Measurements from ENCODE around the gene DAB1.

DAB1 gene

DNA sequence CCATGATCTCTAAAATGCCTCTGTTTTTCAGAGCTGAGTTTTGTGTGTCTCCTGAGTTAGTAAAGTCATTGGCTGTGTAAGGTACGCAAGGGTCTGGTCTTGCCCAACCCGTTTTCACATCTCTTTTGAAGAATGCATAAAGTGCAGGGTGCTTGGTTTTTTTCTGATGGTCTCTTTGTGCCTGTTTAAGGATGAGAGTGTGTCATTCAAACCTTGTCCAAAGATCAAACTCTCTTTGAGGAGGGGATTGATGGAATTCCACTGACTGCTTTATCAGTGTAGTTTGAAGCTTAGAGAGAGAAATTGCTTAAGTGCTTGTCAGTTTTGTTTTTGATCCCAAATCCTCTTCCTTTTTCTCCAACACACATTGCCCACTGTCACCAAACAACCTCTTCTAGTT is 438.0 kb downstream of the DAB1 start:
- no peaks in the 10 kb centered on the region for H3K4me1 ChIP-seq (ENCODE audit: control extremely low read depth in 1 of 4, control insufficient read depth in 4 of 4, insufficient read depth in 4 of 4, low read length in 3 of 4)
- CTCF ChIA-PET, result no interaction called here
- no peak overlapping the region for H3K4me3 ChIP-seq (ENCODE audit: control insufficient read depth in 1 of 7, extremely low read depth in 1 of 7, insufficient read depth in 4 of 7, low read depth in 2 of 7, low read length in 6 of 7)
- no peak for DNase-seq
- peaks cover 0 to 8% (median 0%) of the 10 kb centered on the region in 5 experiments for H3K27me3 ChIP-seq (replicated peaks in 2 of 5; ENCODE audit: control insufficient read depth in 4 of 5, insufficient read depth in 5 of 5, low read length in 4 of 5)
- no peaks in the 10 kb centered on the region for H3K36me3 ChIP-seq (ENCODE audit: control insufficient read depth in 4 of 4, insufficient read depth in 4 of 4, low read length in 3 of 4)
- 100% methylated on average over 2 of the region's 2 CpGs for WGBS (ENCODE audit: insufficient coverage)
- POLR2A ChIA-PET, result no interaction called here
- H3K9me3 ChIP-seq (ENCODE audit: control extremely low read depth in 1 of 5, control insufficient read depth in 4 of 5, insufficient read depth in 2 of 5, low read depth in 1 of 5, low read length in 4 of 5), result peaks cover 0 to 1% (median 0%) of the 10 kb centered on the region in 5 experiments
- H3K27ac ChIP-seq (ENCODE audit: insufficient read depth in 1 of 2, low read depth in 1 of 2, low read length in 2 of 2, poor library complexity in 1 of 2, severe bottlenecking in 2 of 2), result no peak overlapping the region

GRCh38 chr1:56983484-56983883 is 440.4 kb downstream of the DAB1 start:
- WGBS (ENCODE audit: insufficient coverage), result 85% methylated on average over 4 of the region's 6 CpGs
- no peaks in the 10 kb centered on the region for H3K4me1 ChIP-seq (ENCODE audit: control extremely low read depth in 1 of 4, control insufficient read depth in 4 of 4, insufficient read depth in 4 of 4, low read length in 3 of 4)
- H3K36me3 ChIP-seq (ENCODE audit: control insufficient read depth in 4 of 4, insufficient read depth in 4 of 4, low read length in 3 of 4), result no peaks in the 10 kb centered on the region
- no peaks in the 10 kb centered on the region for H3K9me3 ChIP-seq (ENCODE audit: control extremely low read depth in 1 of 5, control insufficient read depth in 4 of 5, insufficient read depth in 2 of 5, low read depth in 1 of 5, low read length in 4 of 5)
- H3K4me3 ChIP-seq (ENCODE audit: control insufficient read depth in 1 of 7, extremely low read depth in 1 of 7, insufficient read depth in 4 of 7, low read depth in 2 of 7, low read length in 6 of 7), result no peak overlapping the region
- ChIA-PET POLR2A (interaction anchor here (1.0 kb wide), 1 partner anchor 21 kb away, joined by 4 read pairs; no protein-coding TSS in a partner anchor), CTCF (interaction anchor here (1.3 kb wide), 1 partner anchor 15 kb away, joined by 3 read pairs; no protein-coding TSS in a partner anchor)
- peak in 1 of 3 donors; percentile 13 for DNase-seq
- no peak overlapping the region for H3K27ac ChIP-seq (ENCODE audit: insufficient read depth in 1 of 2, low read depth in 1 of 2, low read length in 2 of 2, poor library complexity in 1 of 2, severe bottlenecking in 2 of 2)
- peaks cover 0 to 12% (median 4%) of the 10 kb centered on the region in 5 experiments for H3K27me3 ChIP-seq (replicated peaks in 2 of 5; ENCODE audit: control insufficient read depth in 4 of 5, insufficient read depth in 5 of 5, low read length in 4 of 5)

DNA sequence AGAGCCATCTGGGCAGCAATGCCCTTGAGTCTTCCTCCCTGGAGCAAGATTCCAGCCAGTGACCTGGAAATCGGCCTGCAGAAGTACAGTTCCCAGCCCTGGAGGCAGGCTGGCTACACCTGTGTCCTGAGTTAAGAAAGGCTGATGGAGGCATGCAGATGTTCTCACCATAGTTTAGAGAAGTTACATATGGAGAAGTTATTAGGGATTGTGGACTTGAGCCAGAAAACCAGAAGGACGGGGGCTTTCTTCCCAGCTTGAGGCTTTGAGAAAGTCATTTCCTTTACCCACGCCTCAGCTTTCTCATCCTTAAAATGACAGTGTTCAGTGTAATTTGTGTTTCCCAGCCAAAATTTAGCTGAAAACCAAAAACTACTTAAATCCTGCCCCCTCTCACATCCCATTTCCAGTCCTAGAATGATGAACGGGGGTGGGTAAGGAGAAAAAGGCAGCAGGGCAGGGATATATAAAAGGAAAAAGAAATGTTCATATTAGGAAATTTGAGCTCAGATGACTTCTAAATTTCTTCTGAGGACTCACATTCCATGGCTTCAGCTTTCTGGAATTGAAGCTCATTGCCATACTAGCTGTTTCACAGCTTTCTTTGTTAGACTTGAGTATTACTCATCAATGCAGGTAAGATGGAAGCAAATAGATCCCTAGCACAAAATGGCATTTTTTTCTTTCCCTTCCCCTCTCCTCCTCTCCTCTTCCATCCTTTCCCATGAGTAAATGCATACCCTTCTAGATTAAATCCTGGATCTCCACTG is 443.7 kb downstream of the DAB1 start:
- CTCF ChIA-PET, result no interaction called here
- WGBS (ENCODE audit: insufficient coverage), result 89% methylated on average over 1 of the region's 4 CpGs

GRCh38 chr1:56978819-56979218 is 445.0 kb downstream of the DAB1 start:
- H3K9me3 ChIP-seq (ENCODE audit: control extremely low read depth in 1 of 5, control insufficient read depth in 4 of 5, insufficient read depth in 2 of 5, low read depth in 1 of 5, low read length in 4 of 5), result no peaks in the 10 kb centered on the region
- peaks cover 2 to 12% (median 4%) of the 10 kb centered on the region in 5 experiments for H3K27me3 ChIP-seq (replicated peaks in 2 of 5; ENCODE audit: control insufficient read depth in 4 of 5, insufficient read depth in 5 of 5, low read length in 4 of 5)
- no peaks in the 10 kb centered on the region for H3K36me3 ChIP-seq (ENCODE audit: control insufficient read depth in 4 of 4, insufficient read depth in 4 of 4, low read length in 3 of 4)
- DNase-seq, result no peak
- H3K27ac ChIP-seq (ENCODE audit: insufficient read depth in 1 of 2, low read depth in 1 of 2, low read length in 2 of 2, poor library complexity in 1 of 2, severe bottlenecking in 2 of 2), result no peak overlapping the region
- WGBS (ENCODE audit: insufficient coverage), result 89% methylated on average over 1 of the region's 5 CpGs
- H3K4me1 ChIP-seq (ENCODE audit: control extremely low read depth in 1 of 4, control insufficient read depth in 4 of 4, insufficient read depth in 4 of 4, low read length in 3 of 4), result no peaks in the 10 kb centered on the region
- H3K4me3 ChIP-seq (ENCODE audit: control insufficient read depth in 1 of 7, extremely low read depth in 1 of 7, insufficient read depth in 4 of 7, low read depth in 2 of 7, low read length in 6 of 7), result no peak overlapping the region
- POLR2A ChIA-PET, result no interaction called here
- CTCF ChIA-PET, result no interaction called here

More for the DNA sequence above, 443.7 kb downstream of the DAB1 start:
- peaks cover 2 to 12% (median 4%) of the 10 kb centered on the region in 5 experiments for H3K27me3 ChIP-seq (replicated peaks in 2 of 5; ENCODE audit: control insufficient read depth in 4 of 5, insufficient read depth in 5 of 5, low read length in 4 of 5)
- no peaks in the 10 kb centered on the region for H3K9me3 ChIP-seq (ENCODE audit: control extremely low read depth in 1 of 5, control insufficient read depth in 4 of 5, insufficient read depth in 2 of 5, low read depth in 1 of 5, low read length in 4 of 5)
- no peak for DNase-seq
- H3K4me3 ChIP-seq (ENCODE audit: control insufficient read depth in 1 of 7, extremely low read depth in 1 of 7, insufficient read depth in 4 of 7, low read depth in 2 of 7, low read length in 6 of 7), result no peak overlapping the region
- POLR2A ChIA-PET, result no interaction called here
- no peak overlapping the region for H3K27ac ChIP-seq (ENCODE audit: insufficient read depth in 1 of 2, low read depth in 1 of 2, low read length in 2 of 2, poor library complexity in 1 of 2, severe bottlenecking in 2 of 2)
- no peaks in the 10 kb centered on the region for H3K36me3 ChIP-seq (ENCODE audit: control insufficient read depth in 4 of 4, insufficient read depth in 4 of 4, low read length in 3 of 4)
- H3K4me1 ChIP-seq (ENCODE audit: control extremely low read depth in 1 of 4, control insufficient read depth in 4 of 4, insufficient read depth in 4 of 4, low read length in 3 of 4), result no peaks in the 10 kb centered on the region

DNA sequence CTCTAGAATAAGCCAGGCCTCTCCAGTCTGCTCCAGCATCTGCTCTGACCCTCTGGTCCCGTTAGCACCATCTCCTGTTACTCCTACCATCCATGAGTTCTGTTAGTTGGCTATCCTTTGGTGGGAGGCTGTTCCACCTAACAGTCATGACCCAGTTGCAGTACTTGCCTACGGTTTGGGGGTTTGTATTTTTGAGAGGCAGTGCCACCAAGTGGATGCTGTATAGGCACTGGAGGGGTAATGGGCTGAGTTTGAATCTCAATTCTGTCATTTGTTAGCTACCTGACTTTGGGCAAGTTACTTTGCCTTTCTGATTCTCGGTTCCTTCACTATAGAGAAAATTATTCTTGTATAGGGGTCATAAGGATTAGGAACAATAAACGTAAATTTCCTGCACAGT is 445.9 kb downstream of the DAB1 start:
- ChIA-PET POLR2A (no interaction called here), CTCF (no interaction called here)
- no peak for DNase-seq
- H3K4me1 ChIP-seq (ENCODE audit: control extremely low read depth in 1 of 4, control insufficient read depth in 4 of 4, insufficient read depth in 4 of 4, low read length in 3 of 4), result no peaks in the 10 kb centered on the region
- H3K27ac ChIP-seq (ENCODE audit: insufficient read depth in 1 of 2, low read depth in 1 of 2, low read length in 2 of 2, poor library complexity in 1 of 2, severe bottlenecking in 2 of 2), result no peak overlapping the region
- no peak overlapping the region for H3K4me3 ChIP-seq (ENCODE audit: control insufficient read depth in 1 of 7, extremely low read depth in 1 of 7, insufficient read depth in 4 of 7, low read depth in 2 of 7, low read length in 6 of 7)
- no CpG with 5 or more reads among the region's 4 CpGs for WGBS (ENCODE audit: insufficient coverage)
- no peaks in the 10 kb centered on the region for H3K9me3 ChIP-seq (ENCODE audit: control extremely low read depth in 1 of 5, control insufficient read depth in 4 of 5, insufficient read depth in 2 of 5, low read depth in 1 of 5, low read length in 4 of 5)
- peaks cover 2 to 12% (median 4%) of the 10 kb centered on the region in 5 experiments for H3K27me3 ChIP-seq (replicated peaks in 2 of 5; ENCODE audit: control insufficient read depth in 4 of 5, insufficient read depth in 5 of 5, low read length in 4 of 5)
- H3K36me3 ChIP-seq (ENCODE audit: control insufficient read depth in 4 of 4, insufficient read depth in 4 of 4, low read length in 3 of 4), result no peaks in the 10 kb centered on the region

DNA sequence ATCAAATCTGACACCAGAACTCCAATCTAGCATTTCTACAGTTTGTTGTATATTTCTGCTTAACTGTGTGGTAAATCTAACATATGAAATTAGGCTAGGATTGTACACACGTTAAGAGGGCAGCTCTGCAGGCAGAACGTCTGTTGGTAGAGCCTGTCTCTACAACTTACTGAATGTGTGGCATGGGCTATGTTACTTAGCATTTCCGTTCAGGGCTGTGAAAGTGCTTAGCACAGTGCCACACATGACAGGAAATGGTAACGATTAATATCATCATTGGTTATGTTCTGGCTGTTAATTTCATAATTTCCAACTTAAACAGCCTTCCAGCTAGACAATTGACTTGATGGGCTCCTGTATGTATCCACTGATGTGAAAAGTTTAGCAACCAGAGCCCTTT is 448.4 kb downstream of the DAB1 start:
- Histone ChIP-seq H3K27ac (ENCODE audit: insufficient read depth in 1 of 2, low read depth in 1 of 2, low read length in 2 of 2, poor library complexity in 1 of 2, severe bottlenecking in 2 of 2) (no peak overlapping the region), H3K4me3 (ENCODE audit: control insufficient read depth in 1 of 7, extremely low read depth in 1 of 7, insufficient read depth in 4 of 7, low read depth in 2 of 7, low read length in 6 of 7) (no peak overlapping the region), H3K4me1 (ENCODE audit: control extremely low read depth in 1 of 4, control insufficient read depth in 4 of 4, insufficient read depth in 4 of 4, low read length in 3 of 4) (no peaks in the 10 kb centered on the region), H3K9me3 (ENCODE audit: control extremely low read depth in 1 of 5, control insufficient read depth in 4 of 5, insufficient read depth in 2 of 5, low read depth in 1 of 5, low read length in 4 of 5) (peaks cover 0 to 2% (median 0%) of the 10 kb centered on the region in 5 experiments), H3K36me3 (ENCODE audit: control insufficient read depth in 4 of 4, insufficient read depth in 4 of 4, low read length in 3 of 4) (no peaks in the 10 kb centered on the region), H3K27me3 (replicated peaks in 2 of 5; ENCODE audit: control insufficient read depth in 4 of 5, insufficient read depth in 5 of 5, low read length in 4 of 5) (peaks cover 0 to 7% (median 3%) of the 10 kb centered on the region in 5 experiments)
- DNase-seq, result no peak
- POLR2A ChIA-PET, result no interaction called here
- 100% methylated on average over 3 of the region's 4 CpGs for WGBS (ENCODE audit: insufficient coverage)
- CTCF ChIA-PET, result no interaction called here

GRCh38 chr1:56973923-56974742 is 449.7 kb downstream of the DAB1 start:
- ChIA-PET POLR2A (no interaction called here), CTCF (no interaction called here)
- H3K4me1 ChIP-seq (ENCODE audit: control extremely low read depth in 1 of 4, control insufficient read depth in 4 of 4, insufficient read depth in 4 of 4, low read length in 3 of 4), result no peaks in the 10 kb centered on the region
- peaks cover 0 to 4% (median 0%) of the 10 kb centered on the region in 5 experiments for H3K27me3 ChIP-seq (replicated peaks in 2 of 5; ENCODE audit: control insufficient read depth in 4 of 5, insufficient read depth in 5 of 5, low read length in 4 of 5)
- no peaks in the 10 kb centered on the region for H3K36me3 ChIP-seq (ENCODE audit: control insufficient read depth in 4 of 4, insufficient read depth in 4 of 4, low read length in 3 of 4)
- peak in 1 of 3 donors; percentile 4 for DNase-seq
- WGBS (ENCODE audit: insufficient coverage), result 93% methylated on average over 5 of the region's 5 CpGs
- H3K9me3 ChIP-seq (ENCODE audit: control extremely low read depth in 1 of 5, control insufficient read depth in 4 of 5, insufficient read depth in 2 of 5, low read depth in 1 of 5, low read length in 4 of 5), result peaks cover 0 to 2% (median 0%) of the 10 kb centered on the region in 5 experiments
- no peak overlapping the region for H3K27ac ChIP-seq (ENCODE audit: insufficient read depth in 1 of 2, low read depth in 1 of 2, low read length in 2 of 2, poor library complexity in 1 of 2, severe bottlenecking in 2 of 2)
- H3K4me3 ChIP-seq (ENCODE audit: control insufficient read depth in 1 of 7, extremely low read depth in 1 of 7, insufficient read depth in 4 of 7, low read depth in 2 of 7, low read length in 6 of 7), result no peak overlapping the region
